ENCODE data around the gene APOC4. TPM values are rescaled to one million over a fixed set of nuclear protein-coding genes. Genes with fewer than 3 reads are reported as not detected.
A peak's percentile ranks its signal among the peaks of the same experiment; 100 is the strongest.
"Not testable (repeated sequence)": the region's sequence is repeated elsewhere in the genome, so short reads cannot be mapped to it uniquely, and the experiment has no call there.

APOC4 gene
- total RNA-seq, 2 donors from 2014 or later = not detected

DNA sequence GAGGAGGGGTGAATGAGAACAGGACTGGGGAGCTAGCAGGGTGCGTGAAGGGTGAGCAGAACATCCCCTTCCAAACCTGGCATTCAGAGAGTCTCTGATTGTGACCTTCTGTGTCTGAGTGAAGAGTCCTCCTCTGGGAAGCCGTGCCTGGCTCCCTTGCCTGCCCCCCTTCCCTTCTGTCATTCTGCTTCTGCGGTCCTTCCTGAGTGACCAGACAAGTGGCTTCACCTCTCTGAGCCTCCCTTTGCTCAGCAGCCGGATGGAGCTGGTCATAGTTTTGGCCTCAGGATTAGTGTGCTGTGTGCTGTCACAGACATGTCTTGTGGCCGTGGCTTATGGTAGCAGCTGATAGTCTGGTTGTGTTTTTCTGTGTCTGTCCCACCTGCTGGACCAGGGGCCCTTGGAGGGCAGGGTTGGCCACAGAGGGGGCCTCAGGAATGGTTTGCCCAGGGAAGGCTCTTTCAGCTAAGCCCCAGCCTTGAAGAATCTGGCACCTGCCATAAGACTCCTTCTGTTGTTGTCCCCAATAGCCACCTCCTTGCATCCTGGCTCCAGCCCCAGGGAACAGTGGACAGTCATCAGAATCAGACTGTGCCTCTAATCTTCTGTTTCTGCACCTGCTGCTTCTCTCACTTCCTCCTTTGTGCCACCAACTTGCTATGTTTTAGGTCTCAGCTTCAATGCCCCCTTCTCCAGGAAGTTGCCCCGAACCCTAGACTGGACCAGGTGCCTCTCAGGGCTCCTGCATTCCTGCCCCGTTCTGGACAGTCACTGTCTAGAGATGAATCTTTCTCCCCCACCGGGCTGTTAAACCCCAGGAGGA, 19.1 kb downstream of the APOC4 start:
- no peaks in the 10 kb centered on the region for H3K9me3 Mint-ChIP-seq
- peak overlapping the region; percentile 75 for H3K27ac Mint-ChIP-seq
- peaks cover 25% of the 10 kb centered on the region for H3K4me1 Mint-ChIP-seq
- H3K4me3 Mint-ChIP-seq = no peak overlapping the region
- H3K36me3 Mint-ChIP-seq (ENCODE audit: low read depth) = peaks cover 56% of the 10 kb centered on the region
- no peaks in the 10 kb centered on the region for H3K27me3 Mint-ChIP-seq
- ATAC-seq (replicated peaks) = no peak

GRCh38 chr19:44961821-44962220, 19.8 kb downstream of the APOC4 start:
- H3K36me3 Mint-ChIP-seq (ENCODE audit: low read depth) = peaks cover 63% of the 10 kb centered on the region
- H3K4me1 Mint-ChIP-seq = peaks cover 22% of the 10 kb centered on the region
- no peak overlapping the region for H3K4me3 Mint-ChIP-seq
- no peaks in the 10 kb centered on the region for H3K9me3 Mint-ChIP-seq
- H3K27ac Mint-ChIP-seq = peak overlapping the region; percentile 75
- H3K27me3 Mint-ChIP-seq = no peaks in the 10 kb centered on the region
- ATAC-seq (replicated peaks) = no peak

DNA sequence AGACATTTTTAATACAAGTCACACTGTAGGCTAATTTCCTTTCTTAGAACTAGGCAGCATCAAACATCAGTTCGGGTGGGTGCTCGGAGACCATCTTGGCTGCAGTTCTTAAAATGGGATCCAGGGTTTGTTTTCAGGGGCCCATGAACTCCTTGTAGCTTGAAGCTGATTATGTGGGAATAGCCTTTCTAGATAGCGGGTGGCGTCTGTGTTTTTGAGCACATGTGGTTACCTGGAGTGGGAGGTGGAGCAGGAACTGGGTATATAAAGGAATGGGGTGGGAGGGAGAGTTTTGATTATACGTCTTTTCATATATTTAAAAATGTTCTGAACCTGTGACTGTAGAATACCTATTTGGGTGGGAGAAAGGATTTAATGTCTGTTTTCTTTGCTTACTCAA, 26.1 kb downstream of the APOC4 start:
- no peak overlapping the region for H3K4me3 Mint-ChIP-seq
- H3K27ac Mint-ChIP-seq = no peak overlapping the region
- H3K36me3 Mint-ChIP-seq (ENCODE audit: low read depth) = peaks cover 66% of the 10 kb centered on the region
- H3K4me1 Mint-ChIP-seq = peaks cover 6% of the 10 kb centered on the region
- H3K9me3 Mint-ChIP-seq = no peaks in the 10 kb centered on the region
- H3K27me3 Mint-ChIP-seq = no peaks in the 10 kb centered on the region
- ATAC-seq (replicated peaks) = no peak

GRCh38 chr19:44968670-44969069, 26.6 kb downstream of the APOC4 start:
- Mint-ChIP-seq H3K36me3 (ENCODE audit: low read depth) (peaks cover 69% of the 10 kb centered on the region), H3K9me3 (no peaks in the 10 kb centered on the region), H3K27me3 (no peaks in the 10 kb centered on the region), H3K4me3 (no peak overlapping the region), H3K4me1 (peaks cover 6% of the 10 kb centered on the region), H3K27ac (no peak overlapping the region)
- no peak for ATAC-seq (replicated peaks)

- H3K36me3 Mint-ChIP-seq (ENCODE audit: low read depth) = peaks cover 69% of the 10 kb centered on the region
- no peak for ATAC-seq (replicated peaks)
- H3K27ac Mint-ChIP-seq = no peak overlapping the region
- no peaks in the 10 kb centered on the region for H3K9me3 Mint-ChIP-seq
- H3K4me3 Mint-ChIP-seq = no peak overlapping the region
- no peaks in the 10 kb centered on the region for H3K27me3 Mint-ChIP-seq
- peaks cover 6% of the 10 kb centered on the region for H3K4me1 Mint-ChIP-seq
Measured at GRCh38 chr19:44969437-44969836, 27.4 kb downstream of the APOC4 start.

DNA sequence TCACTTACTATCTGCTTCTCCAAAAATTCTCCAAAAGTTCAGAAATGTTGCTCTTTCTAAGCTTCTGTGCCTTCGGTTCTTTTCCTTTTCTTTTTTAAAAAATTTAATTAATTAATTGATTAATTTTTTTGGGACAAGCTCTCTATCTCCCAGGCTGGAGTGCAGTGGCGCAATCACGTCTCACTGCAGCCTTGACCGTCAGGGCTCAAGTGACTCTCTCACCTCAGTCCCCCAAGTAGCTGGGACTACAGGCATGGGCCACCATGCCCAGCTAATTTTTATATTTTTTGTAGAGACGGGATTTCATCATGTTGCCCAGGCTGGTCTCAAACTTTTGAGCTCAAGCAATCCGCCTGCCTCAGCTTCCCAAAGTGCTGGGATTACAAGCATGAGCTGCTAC, 29.4 kb downstream of the APOC4 start:
- H3K4me3 Mint-ChIP-seq; H3K4me1 Mint-ChIP-seq; ATAC-seq (replicated peaks); H3K27ac Mint-ChIP-seq; H3K27me3 Mint-ChIP-seq; H3K9me3 Mint-ChIP-seq: not testable (repeated sequence)
- H3K36me3 Mint-ChIP-seq (ENCODE audit: low read depth) = peaks cover 68% of the 10 kb centered on the region

DNA sequence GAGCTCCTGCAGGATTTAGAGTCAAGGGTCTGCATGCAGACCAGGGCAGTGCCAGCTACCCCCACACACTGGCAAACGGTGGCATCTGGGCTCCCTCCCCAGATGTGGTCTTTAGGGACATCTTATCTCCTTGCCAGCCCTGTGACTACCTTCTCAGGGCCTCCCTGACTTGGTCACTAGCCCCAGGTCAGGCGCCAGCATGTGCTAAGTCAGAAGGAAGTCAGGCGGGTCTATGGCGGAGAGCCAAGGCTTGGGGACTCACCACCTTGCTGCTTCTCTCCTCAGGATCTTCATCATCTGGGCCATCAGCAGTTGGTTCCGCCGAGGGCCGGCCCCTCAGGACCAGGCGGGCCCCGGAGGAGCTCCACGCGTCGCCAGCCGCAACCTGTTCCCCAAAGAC, 30.8 kb downstream of the APOC4 start:
- H3K4me3 Mint-ChIP-seq = no peak overlapping the region
- H3K27me3 Mint-ChIP-seq = no peaks in the 10 kb centered on the region
- no peak overlapping the region for H3K27ac Mint-ChIP-seq
- H3K4me1 Mint-ChIP-seq = peaks cover 3% of the 10 kb centered on the region
- peaks cover 68% of the 10 kb centered on the region for H3K36me3 Mint-ChIP-seq (ENCODE audit: low read depth)
- no peak for ATAC-seq (replicated peaks)
- H3K9me3 Mint-ChIP-seq = no peaks in the 10 kb centered on the region

DNA sequence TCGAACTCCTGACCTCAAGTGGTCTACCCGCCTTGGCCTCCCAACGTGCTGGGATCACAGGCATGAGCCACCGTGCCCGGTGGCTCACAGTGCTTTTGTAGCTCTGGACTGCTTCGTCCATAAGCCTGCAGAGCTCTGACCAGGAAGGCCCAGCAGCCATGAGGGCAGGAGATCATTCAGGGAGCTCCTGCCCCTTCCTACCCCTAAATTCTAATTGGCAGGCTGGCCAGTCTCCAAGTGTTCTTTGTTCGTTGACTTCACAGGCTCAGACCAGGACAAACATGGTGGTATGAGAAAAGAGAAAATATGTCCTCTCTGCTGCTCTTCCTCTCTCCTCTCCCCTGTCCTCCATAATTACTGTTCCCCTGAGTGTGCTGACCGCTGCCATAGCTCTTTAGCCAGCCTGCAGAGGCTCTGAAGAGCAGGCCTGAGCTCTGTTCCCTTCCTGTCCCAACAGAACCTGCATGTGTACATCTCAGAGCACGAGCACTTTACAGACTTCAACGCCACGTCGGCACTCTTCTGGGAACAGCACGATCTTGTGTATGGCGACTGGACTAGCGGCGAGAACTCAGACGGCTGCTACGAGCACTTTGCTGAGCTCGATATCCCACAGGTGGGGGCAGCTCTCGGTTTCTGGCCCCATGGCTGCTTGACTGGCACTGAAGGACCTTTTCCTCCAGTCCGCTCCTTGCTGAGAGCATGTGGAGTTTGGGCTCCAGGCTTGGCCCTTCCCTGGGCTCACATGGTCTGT, 32.1 kb downstream of the APOC4 start:
- no peak for ATAC-seq (replicated peaks)

DNA sequence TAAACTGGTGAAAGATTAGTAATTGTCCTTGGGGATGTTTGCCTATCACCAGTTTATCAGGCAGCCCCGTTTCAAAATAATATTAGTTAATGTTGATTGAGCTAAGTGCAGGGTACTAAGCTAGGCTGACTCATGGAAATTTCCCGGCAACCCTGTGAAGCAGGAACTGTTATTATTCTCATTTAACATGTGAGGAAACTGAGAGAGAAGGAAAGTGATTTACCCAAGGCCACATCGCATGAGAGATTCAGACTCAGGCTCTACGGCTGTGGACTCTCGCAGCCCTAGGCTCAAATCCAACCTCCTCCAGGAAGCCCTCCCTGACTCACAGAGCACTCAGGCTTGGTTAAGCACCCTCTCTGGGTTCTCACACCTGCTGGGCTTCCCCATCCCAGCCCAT, 32.8 kb downstream of the APOC4 start:
- H3K36me3 Mint-ChIP-seq (ENCODE audit: low read depth) = peaks cover 79% of the 10 kb centered on the region
- H3K4me1 Mint-ChIP-seq = no peaks in the 10 kb centered on the region
- peak; percentile 28 for ATAC-seq (replicated peaks)
- no peaks in the 10 kb centered on the region for H3K9me3 Mint-ChIP-seq
- no peaks in the 10 kb centered on the region for H3K27me3 Mint-ChIP-seq
- no peak overlapping the region for H3K27ac Mint-ChIP-seq
- no peak overlapping the region for H3K4me3 Mint-ChIP-seq

More for the DNA sequence above, 32.1 kb downstream of the APOC4 start:
- Mint-ChIP-seq H3K4me3 (no peak overlapping the region), H3K9me3 (no peaks in the 10 kb centered on the region), H3K4me1 (no peaks in the 10 kb centered on the region), H3K36me3 (ENCODE audit: low read depth) (peaks cover 73% of the 10 kb centered on the region), H3K27ac (peak overlapping the region; percentile 26), H3K27me3 (no peaks in the 10 kb centered on the region)

DNA sequence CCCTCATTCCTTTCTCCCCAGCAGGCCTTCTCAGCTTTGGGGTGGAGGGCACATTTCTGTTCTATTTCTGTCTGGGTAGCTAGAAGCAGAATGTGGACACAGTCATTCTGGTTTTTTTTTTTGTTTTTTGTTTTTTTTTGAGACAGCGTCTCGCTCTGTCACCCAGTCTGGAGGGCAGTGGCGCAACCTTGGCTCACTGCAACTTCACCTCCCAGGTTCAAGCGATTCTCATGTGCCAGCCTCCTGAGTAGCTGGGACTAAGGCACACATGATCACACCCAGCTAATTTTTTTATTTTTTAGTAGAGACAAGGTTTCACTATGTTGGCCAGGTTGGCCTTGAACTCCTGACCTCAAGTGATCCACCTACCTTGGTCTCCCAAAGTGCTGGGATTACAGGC, 33.4 kb downstream of the APOC4 start:
- H3K4me3 Mint-ChIP-seq = no peak overlapping the region
- H3K27me3 Mint-ChIP-seq = no peaks in the 10 kb centered on the region
- H3K27ac Mint-ChIP-seq = no peak overlapping the region
- no peaks in the 10 kb centered on the region for H3K9me3 Mint-ChIP-seq
- no peaks in the 10 kb centered on the region for H3K4me1 Mint-ChIP-seq
- ATAC-seq (replicated peaks) = no peak
- peaks cover 78% of the 10 kb centered on the region for H3K36me3 Mint-ChIP-seq (ENCODE audit: low read depth)

GRCh38 chr19:44984005-44984404, 42.0 kb downstream of the APOC4 start:
- Mint-ChIP-seq H3K4me1 (no peaks in the 10 kb centered on the region), H3K27ac (no peak overlapping the region), H3K27me3 (no peaks in the 10 kb centered on the region), H3K4me3 (no peak overlapping the region), H3K9me3 (no peaks in the 10 kb centered on the region), H3K36me3 (ENCODE audit: low read depth) (peaks cover 75% of the 10 kb centered on the region)
- ATAC-seq (replicated peaks) = no peak

DNA sequence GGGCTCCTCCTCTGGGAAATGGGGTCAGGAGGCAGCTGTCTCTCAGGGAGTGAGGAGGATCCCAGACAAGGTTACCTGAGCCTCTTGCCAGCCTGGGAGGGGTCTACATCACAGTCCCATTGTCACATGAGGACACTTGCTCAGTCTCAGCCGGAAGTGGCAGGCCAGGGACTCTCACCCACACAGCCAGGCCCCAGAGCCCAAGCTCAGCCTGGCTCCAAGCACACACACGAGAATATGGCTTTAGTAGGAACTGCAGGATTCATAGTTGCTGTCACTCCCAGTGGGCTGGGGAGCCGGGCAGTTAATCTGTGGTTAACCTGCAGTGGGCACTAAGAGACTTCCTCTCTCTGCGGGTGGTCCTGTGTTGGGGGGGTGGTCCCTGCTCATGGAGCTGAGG, 43.4 kb downstream of the APOC4 start:
- no peaks in the 10 kb centered on the region for H3K9me3 Mint-ChIP-seq
- H3K4me1 Mint-ChIP-seq = no peaks in the 10 kb centered on the region
- H3K36me3 Mint-ChIP-seq (ENCODE audit: low read depth) = peaks cover 66% of the 10 kb centered on the region
- no peak overlapping the region for H3K27ac Mint-ChIP-seq
- H3K4me3 Mint-ChIP-seq = no peak overlapping the region
- H3K27me3 Mint-ChIP-seq = no peaks in the 10 kb centered on the region
- ATAC-seq (replicated peaks) = no peak

GRCh38 chr19:44986389-44986788, 44.4 kb downstream of the APOC4 start:
- no peak overlapping the region for H3K27ac Mint-ChIP-seq
- H3K9me3 Mint-ChIP-seq = no peaks in the 10 kb centered on the region
- H3K4me1 Mint-ChIP-seq = no peaks in the 10 kb centered on the region
- H3K27me3 Mint-ChIP-seq = no peaks in the 10 kb centered on the region
- H3K36me3 Mint-ChIP-seq (ENCODE audit: low read depth) = peaks cover 69% of the 10 kb centered on the region
- ATAC-seq (replicated peaks) = no peak
- no peak overlapping the region for H3K4me3 Mint-ChIP-seq

- no peak overlapping the region for H3K27ac Mint-ChIP-seq
- peaks cover 71% of the 10 kb centered on the region for H3K36me3 Mint-ChIP-seq (ENCODE audit: low read depth)
- no peaks in the 10 kb centered on the region for H3K27me3 Mint-ChIP-seq
- no peak for ATAC-seq (replicated peaks)
- no peak overlapping the region for H3K4me3 Mint-ChIP-seq
- no peaks in the 10 kb centered on the region for H3K4me1 Mint-ChIP-seq
- no peaks in the 10 kb centered on the region for H3K9me3 Mint-ChIP-seq
Measured at GRCh38 chr19:44987148-44987675, 45.2 kb downstream of the APOC4 start.

GRCh38 chr19:44988273-44988672, 46.2 kb downstream of the APOC4 start:
- H3K4me1 Mint-ChIP-seq = no peaks in the 10 kb centered on the region
- no peaks in the 10 kb centered on the region for H3K9me3 Mint-ChIP-seq
- H3K27ac Mint-ChIP-seq = no peak overlapping the region
- H3K4me3 Mint-ChIP-seq = no peak overlapping the region
- no peaks in the 10 kb centered on the region for H3K27me3 Mint-ChIP-seq
- no peak for ATAC-seq (replicated peaks)
- H3K36me3 Mint-ChIP-seq (ENCODE audit: low read depth) = peaks cover 63% of the 10 kb centered on the region

Data from activated T-helper 17 cell treated with anti-CD3 and anti-CD28 coated beads, Interleukin-2, amount 50 U/mL, for 72 hours (primary cell).